Panc1 (cell line): ENCODE data around the gene CDK19. TPM values are rescaled to one million over a fixed set of nuclear protein-coding genes. Genes with fewer than 3 reads are reported as not detected.

Source experiments
- ATAC-seq: fragments of 200-7000 bp; cut with Tn5 transposase; 2 replicates; pipeline ENCODE4 v1.9.1; 2020; ENCODE audit warnings: mild to moderate bottlenecking, moderate library complexity
- BruUV-seq: library from RNA; stranded (reverse); fragments of 400-500 nt; replicated peaks from 2 replicates; lab custom pipeline; 2021; lab: Mats Ljungman, UMichigan
- CTCF ChIA-PET: fragments of 300-600 bp; sonication (Branson Sonifier 250); formaldehyde crosslinking; loops from one replicate; lab custom pipeline; 2022; ENCODE audit warnings: antibody characterized with exemption; lab: Charles Lee
- POLR2A ChIA-PET: fragments of 300-600 bp; sonication (Branson Sonifier 250); formaldehyde crosslinking; loops from one replicate; lab custom pipeline; 2022; ENCODE audit warnings: antibody characterized with exemption; lab: Charles Lee
- DNase-seq: peaks from one replicate; pipeline ENCODE4 v3.0.0-alpha.2; 2010; ENCODE audit warnings: low read depth, low spot score
- H3K27ac ChIP-seq: 2 replicates; pipeline ENCODE4 v1.5.1; 2011; ENCODE audit warnings: mild to moderate bottlenecking, low read length, inconsistent platforms
- H3K27me3 ChIP-seq: fragments of 200-500 bp; sonication (Bioruptor generic); 2 replicates; pipeline ENCODE4 v1.6.0; 2014; ENCODE audit warnings: low read length, inconsistent platforms; ENCODE audit not compliant: control insufficient read depth, insufficient read depth
- H3K36me3 ChIP-seq: fragments of 200-500 bp; sonication (Bioruptor generic); 2 replicates; pipeline ENCODE4 v1.5.1; 2014; ENCODE audit warnings: inconsistent platforms, mild to moderate bottlenecking, low read length, moderate library complexity; ENCODE audit not compliant: control insufficient read depth, insufficient read depth
- H3K4me1 ChIP-seq: 2 replicates; pipeline ENCODE4 v1.5.1; 2011; ENCODE audit warnings: inconsistent platforms, mild to moderate bottlenecking, low read length, moderate library complexity; ENCODE audit not compliant: control insufficient read depth, insufficient read depth
- H3K4me3 ChIP-seq, 2 experiments: 2 replicates each; pipeline ENCODE4 v1.5.1; 2011 to 2012; ENCODE audit warnings: low read depth in 2 of 2, low read length in 2 of 2, mild to moderate bottlenecking in 2 of 2, inconsistent platforms in 1 of 2, moderate library complexity in 1 of 2
- H3K9me3 ChIP-seq: fragments of 200-500 bp; sonication (Bioruptor generic); 2 replicates; pipeline ENCODE4 v1.5.1; 2014; ENCODE audit warnings: low read depth, mild to moderate bottlenecking, inconsistent platforms, low read length, moderate library complexity; ENCODE audit not compliant: control insufficient read depth, insufficient read depth
- POLR2AphosphoS5 ChIP-seq: IDR thresholded peaks from 2 replicates; pipeline ENCODE4 v1.6.1; 2012; ENCODE audit warnings: mild to moderate bottlenecking, low read depth, low read length, moderate library complexity
- SIN3A ChIP-seq: IDR thresholded peaks from 2 replicates; pipeline ENCODE4 v1.6.1; 2012; ENCODE audit warnings: low read depth, mild to moderate bottlenecking, low read length, moderate library complexity, borderline replicate concordance; ENCODE audit not compliant: insufficient read depth
- TCF7L2 ChIP-seq: IDR thresholded peaks from 2 replicates; pipeline ENCODE4 v1.6.1; 2011; ENCODE audit warnings: mild to moderate bottlenecking, low read depth, low read length, inconsistent platforms
- in situ Hi-C: cut with HindIII; loops from 2 replicates; pipeline ENCODE4 v1.10.0; 2016; ENCODE audit warnings: low sequenced_read_pairs, low pct_unique_long_range_greater_than_20kb
- intact Hi-C: fragments of 100-400 bp; cut with micrococcal nuclease; formaldehyde crosslinking; loops from one replicate; pipeline ENCODE4 v1.10.0; 2022; ENCODE audit not compliant: unreplicated experiment
- total RNA-seq: library from RNA; stranded (reverse); gene quantifications from one replicate; pipeline ENCODE4 v1.2.1, GENCODE V29; 2021; ENCODE audit not compliant: unreplicated experiment
- TF ChIP-seq, protein P1 (sequence below), 2 experiments: IDR thresholded peaks; 2 replicates each; pipeline ENCODE4 v1.6.1; 2011 to 2012; ENCODE audit warnings: low read depth in 2 of 2, control low read depth in 1 of 2, low read length in 1 of 2, mild to moderate bottlenecking in 1 of 2, moderate library complexity in 1 of 2; ENCODE audit not compliant: insufficient read depth in 1 of 2
- TF ChIP-seq, protein P2 (sequence below): fragments of 450-650 bp; IDR thresholded peaks from 2 replicates; pipeline ENCODE4 v1.5.1; 2017; ENCODE audit warnings: mild to moderate bottlenecking

Gene CDK19
- total RNA-seq, 1 experiment from 2014 or later, result 48.4 TPM

DNA sequence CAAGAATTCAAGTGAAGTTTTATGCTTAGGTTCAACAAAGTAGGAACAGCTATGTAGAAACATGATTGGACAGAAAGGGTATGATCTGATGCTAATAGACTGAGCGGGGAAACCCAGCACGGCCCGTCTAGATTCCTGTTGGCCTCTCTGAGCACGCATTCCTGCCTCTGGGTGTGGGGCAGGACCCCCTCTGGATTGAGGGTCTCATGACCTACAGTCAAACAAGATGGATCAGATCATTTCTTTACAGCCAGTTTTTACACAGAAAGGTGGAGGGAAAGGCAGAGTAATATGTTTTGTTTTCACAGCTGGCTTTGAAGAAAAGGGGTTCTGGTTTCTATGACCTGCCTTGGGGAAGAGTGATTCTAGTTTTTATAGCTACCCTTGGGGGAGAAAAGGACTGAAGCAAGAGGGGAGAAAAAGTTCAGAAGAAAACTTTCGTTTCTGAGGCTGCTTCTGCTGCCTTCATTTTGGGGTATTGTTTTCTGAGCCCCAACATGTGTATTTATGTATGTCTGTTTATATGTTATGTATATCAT, 239.3 kb downstream of the CDK19 start:
- Histone ChIP-seq H3K4me1 (no peaks in the 10 kb centered on the region), H3K4me3 (no peak overlapping the region), H3K9me3 (no peaks in the 10 kb centered on the region), H3K27ac (no peak overlapping the region), H3K27me3 (no peaks in the 10 kb centered on the region), H3K36me3 (no peaks in the 10 kb centered on the region)
- ChIA-PET CTCF (no interaction called here), POLR2A (no interaction called here)
- ATAC-seq, result no peak
- BruUV-seq, result no TSS peak
- in situ Hi-C loops, result no loop called here
- intact Hi-C loops, result no loop called here
- DNase-seq, result no peak
- TF ChIP-seq SIN3A (no peak), TCF7L2 (no peak), POLR2AphosphoS5 (no peak)
- TF ChIP-seq, protein P1, sequence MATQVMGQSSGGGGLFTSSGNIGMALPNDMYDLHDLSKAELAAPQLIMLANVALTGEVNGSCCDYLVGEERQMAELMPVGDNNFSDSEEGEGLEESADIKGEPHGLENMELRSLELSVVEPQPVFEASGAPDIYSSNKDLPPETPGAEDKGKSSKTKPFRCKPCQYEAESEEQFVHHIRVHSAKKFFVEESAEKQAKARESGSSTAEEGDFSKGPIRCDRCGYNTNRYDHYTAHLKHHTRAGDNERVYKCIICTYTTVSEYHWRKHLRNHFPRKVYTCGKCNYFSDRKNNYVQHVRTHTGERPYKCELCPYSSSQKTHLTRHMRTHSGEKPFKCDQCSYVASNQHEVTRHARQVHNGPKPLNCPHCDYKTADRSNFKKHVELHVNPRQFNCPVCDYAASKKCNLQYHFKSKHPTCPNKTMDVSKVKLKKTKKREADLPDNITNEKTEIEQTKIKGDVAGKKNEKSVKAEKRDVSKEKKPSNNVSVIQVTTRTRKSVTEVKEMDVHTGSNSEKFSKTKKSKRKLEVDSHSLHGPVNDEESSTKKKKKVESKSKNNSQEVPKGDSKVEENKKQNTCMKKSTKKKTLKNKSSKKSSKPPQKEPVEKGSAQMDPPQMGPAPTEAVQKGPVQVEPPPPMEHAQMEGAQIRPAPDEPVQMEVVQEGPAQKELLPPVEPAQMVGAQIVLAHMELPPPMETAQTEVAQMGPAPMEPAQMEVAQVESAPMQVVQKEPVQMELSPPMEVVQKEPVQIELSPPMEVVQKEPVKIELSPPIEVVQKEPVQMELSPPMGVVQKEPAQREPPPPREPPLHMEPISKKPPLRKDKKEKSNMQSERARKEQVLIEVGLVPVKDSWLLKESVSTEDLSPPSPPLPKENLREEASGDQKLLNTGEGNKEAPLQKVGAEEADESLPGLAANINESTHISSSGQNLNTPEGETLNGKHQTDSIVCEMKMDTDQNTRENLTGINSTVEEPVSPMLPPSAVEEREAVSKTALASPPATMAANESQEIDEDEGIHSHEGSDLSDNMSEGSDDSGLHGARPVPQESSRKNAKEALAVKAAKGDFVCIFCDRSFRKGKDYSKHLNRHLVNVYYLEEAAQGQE (IDR thresholded peaks at IDR 0.05; ENCODE audit: insufficient read depth in 1 of 2, low read depth in 2 of 2, low read length in 1 of 2), result no peak
- TF ChIP-seq, protein P2, sequence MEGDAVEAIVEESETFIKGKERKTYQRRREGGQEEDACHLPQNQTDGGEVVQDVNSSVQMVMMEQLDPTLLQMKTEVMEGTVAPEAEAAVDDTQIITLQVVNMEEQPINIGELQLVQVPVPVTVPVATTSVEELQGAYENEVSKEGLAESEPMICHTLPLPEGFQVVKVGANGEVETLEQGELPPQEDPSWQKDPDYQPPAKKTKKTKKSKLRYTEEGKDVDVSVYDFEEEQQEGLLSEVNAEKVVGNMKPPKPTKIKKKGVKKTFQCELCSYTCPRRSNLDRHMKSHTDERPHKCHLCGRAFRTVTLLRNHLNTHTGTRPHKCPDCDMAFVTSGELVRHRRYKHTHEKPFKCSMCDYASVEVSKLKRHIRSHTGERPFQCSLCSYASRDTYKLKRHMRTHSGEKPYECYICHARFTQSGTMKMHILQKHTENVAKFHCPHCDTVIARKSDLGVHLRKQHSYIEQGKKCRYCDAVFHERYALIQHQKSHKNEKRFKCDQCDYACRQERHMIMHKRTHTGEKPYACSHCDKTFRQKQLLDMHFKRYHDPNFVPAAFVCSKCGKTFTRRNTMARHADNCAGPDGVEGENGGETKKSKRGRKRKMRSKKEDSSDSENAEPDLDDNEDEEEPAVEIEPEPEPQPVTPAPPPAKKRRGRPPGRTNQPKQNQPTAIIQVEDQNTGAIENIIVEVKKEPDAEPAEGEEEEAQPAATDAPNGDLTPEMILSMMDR, result no peak

DNA sequence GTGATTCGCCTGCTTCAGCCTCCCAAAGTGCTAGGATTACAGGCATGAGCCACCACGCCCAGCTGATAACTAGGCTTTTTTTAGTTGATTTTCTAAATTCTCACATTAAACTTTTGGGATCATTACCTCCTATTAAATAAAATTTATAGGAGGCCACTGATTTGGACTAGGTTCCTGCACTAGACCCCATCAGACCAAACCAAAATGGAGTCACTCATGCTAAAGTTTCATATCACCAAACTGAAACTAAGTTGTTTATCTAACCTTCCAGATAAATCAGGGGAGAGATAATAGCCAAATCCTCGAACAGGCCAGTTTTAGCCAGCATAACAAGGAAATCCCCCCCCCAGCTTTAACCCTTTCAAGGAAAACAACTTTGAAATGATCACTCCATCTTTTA, 240.5 kb downstream of the CDK19 start:
- Histone ChIP-seq H3K36me3 (no peaks in the 10 kb centered on the region), H3K4me3 (no peak overlapping the region), H3K9me3 (no peaks in the 10 kb centered on the region), H3K27me3 (no peaks in the 10 kb centered on the region), H3K27ac (no peak overlapping the region), H3K4me1 (no peaks in the 10 kb centered on the region)
- DNase-seq (no peak), ATAC-seq (no peak)
- in situ Hi-C loops, result no loop called here
- ChIA-PET POLR2A (no interaction called here), CTCF (no interaction called here)
- TF ChIP-seq, protein P2, result no peak
- TF ChIP-seq TCF7L2 (no peak), SIN3A (no peak), POLR2AphosphoS5 (no peak)
- TF ChIP-seq, protein P1 (IDR thresholded peaks at IDR 0.05; ENCODE audit: insufficient read depth in 1 of 2, low read depth in 2 of 2, low read length in 1 of 2), result no peak
- intact Hi-C loops, result no loop called here
- no TSS peak for BruUV-seq
